GM19035 (cell line): ENCODE results near the gene ANO7.

Experiments
- ATAC-seq: cut with Tn5 transposase; IDR thresholded peaks from one replicate; pipeline ENCODE4 v1.9.1; 2021; ENCODE audit not compliant: unreplicated experiment

Gene ANO7, protein sequence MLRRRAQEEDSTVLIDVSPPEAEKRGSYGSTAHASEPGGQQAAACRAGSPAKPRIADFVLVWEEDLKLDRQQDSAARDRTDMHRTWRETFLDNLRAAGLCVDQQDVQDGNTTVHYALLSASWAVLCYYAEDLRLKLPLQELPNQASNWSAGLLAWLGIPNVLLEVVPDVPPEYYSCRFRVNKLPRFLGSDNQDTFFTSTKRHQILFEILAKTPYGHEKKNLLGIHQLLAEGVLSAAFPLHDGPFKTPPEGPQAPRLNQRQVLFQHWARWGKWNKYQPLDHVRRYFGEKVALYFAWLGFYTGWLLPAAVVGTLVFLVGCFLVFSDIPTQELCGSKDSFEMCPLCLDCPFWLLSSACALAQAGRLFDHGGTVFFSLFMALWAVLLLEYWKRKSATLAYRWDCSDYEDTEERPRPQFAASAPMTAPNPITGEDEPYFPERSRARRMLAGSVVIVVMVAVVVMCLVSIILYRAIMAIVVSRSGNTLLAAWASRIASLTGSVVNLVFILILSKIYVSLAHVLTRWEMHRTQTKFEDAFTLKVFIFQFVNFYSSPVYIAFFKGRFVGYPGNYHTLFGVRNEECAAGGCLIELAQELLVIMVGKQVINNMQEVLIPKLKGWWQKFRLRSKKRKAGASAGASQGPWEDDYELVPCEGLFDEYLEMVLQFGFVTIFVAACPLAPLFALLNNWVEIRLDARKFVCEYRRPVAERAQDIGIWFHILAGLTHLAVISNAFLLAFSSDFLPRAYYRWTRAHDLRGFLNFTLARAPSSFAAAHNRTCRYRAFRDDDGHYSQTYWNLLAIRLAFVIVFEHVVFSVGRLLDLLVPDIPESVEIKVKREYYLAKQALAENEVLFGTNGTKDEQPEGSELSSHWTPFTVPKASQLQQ

DNA sequence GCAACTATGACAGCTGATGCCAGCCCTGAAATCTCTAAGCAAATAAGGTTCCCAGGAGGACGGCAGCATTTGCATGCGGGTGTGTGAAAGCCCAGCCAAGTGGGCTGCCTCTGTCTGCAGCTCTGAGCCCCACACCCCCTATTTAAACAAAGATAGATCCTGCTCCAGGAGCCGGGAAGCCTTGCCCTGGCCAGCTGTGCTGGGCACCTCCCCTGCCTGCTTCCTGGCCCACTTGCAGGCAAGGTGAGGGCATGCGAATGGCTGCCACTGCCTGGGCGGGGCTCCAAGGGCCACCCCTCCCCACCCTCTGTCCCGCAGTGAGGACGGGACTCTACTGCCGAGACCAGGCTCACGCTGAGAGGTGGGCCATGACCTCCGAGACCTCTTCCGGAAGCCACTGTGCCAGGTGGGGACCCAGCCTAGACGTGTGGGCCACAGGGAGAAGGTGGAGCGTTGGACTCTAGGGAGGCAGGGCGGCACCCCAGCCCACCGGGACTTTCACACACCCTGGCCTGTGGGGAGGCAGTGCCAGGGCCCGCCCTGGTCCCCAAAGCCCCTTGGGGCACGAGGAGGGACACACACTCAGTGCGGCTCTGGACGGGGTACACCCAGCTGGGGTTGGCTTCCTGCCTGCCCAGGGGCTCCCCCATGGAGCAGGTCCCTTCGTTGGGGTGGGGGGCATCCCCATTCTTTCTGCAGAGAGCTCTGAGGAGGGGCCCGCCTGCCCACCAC lies at the start of gene ANO7:
Gene ANO7, plus strand, starts transcription at position 317 of the 732 bp plus-strand sequence. CDS start 1,387 bp downstream, outside the sequence.
- no peak for ATAC-seq

DNA sequence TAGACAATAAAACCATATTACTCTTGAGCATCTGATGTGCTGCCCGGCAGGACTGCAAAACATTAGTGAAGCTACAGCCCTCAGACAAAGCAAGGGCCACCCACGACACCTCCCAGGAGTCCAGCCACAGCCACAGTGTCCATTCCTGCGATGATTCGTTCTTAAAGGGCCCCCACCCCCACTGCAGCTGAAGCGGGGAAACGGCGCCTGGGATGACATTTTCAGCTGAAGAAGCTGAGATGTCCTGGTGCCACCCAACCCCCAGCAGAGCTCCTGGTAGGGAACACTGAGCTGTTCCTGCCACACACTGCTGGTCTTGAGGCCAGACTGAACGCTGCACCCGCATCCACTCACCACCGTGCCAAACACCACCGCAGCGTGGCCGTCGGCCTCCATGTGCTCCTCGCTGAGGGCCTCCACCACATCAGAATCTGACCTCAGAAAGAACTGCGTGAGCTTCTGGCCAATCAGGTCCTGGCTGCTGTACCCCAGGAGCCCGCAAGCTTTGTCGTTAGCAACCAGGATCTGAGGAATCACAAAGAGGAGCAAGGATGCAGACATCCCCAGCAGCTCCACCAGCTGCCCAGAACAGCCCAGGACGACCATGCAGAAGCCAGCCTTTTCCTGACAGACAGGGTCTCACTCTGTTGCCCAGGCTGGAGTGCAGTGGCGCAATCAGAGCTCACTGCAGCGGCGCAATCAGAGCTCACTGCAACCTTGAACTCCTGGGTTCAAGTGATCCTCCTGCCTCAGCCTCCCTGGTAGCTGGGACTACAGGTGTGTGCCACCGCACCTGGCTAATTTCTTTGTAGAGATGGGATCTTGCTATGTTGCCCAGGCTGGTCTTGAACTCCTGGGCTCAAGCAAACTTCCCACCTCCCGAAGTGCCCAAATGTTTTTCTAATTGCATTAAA lies 48.7 kb upstream of the ANO7 start:
- no peak for ATAC-seq

DNA sequence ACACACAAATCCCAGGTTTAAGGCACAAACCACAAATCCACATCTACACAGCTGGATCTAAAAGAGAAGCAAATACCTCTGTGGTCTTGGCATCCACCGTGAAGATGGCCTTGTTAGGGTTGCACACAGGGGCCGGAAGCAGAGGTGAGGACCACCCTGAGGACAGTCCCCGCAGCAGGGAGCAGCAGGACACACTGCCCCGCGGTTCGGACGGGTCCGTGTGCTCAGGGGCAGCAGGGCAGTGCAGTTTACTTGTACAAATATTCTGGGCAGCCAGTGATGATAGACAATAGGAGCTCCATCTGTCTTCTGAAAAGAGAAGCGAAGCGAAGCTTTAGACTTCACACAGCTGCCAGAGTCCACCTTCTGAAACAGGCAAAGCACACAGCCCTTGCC lies 48.0 kb upstream of the ANO7 start:
- ATAC-seq, result no peak

DNA sequence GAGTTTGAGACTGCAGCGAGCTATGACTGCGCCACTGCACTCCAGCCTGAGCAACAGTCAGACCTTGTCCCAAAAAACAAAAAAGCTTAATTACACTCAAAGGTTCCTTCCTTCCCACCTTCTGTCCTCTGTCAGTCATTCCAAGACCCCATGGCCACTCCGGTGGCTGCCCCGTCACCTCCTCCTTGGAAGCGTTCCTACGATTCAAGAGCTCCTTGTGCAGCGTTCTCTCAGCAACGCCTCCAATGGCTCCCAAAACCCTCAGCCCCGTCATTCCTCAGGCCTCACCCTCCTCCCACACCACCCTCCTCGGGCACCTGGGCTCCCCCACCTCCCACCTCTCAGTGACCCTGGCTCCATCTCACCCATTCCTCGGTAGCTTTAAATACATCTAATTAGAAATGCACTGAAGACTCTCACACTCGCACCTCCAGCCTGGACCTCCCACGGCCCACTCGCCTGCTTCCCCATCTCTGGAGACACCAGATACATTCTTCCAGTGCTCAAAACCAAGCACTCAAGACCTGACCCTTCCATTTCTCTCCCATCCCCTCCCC lies 47.2 kb upstream of the ANO7 start:
- no peak for ATAC-seq

DNA sequence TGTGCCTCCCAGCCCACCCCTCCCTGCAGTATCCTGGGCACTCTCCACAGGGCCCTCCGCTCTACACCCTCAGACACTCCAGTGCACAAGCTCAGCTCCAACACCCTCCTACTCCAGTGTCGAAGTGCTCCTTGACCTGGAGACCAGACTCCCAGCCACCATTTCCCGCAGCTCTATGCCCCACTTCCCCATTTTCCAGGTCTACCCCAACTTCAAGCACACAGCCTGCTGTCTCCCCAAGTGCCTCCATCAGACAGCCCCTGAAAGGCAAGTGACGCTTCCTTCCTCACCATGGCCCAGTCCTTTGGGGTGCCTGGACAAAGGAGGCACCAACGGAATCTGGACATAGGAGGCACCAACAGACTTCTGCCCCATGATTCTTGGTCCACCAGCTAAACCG lies 46.4 kb upstream of the ANO7 start:
- ATAC-seq, result no peak

DNA sequence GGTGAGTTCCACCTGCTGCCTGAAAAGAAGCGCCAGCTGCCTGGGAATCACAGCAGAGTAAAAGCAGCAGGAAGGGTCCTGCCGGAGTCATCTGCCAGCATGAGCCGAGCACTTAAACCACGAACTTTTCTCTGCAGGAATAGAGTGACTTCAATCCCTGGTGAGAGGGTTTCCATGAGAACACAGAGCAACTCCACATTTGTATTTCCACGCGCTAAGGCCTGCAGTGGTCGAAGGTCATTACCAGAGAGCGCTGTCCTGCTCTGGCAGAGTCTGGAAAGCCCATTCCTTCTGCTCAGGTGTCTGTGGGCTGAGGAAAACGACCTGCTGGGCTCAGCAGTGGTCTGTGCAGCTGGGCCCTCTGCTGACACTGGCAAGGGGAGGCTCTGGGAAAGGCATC lies 45.9 kb upstream of the ANO7 start:
- ATAC-seq, result no peak

DNA sequence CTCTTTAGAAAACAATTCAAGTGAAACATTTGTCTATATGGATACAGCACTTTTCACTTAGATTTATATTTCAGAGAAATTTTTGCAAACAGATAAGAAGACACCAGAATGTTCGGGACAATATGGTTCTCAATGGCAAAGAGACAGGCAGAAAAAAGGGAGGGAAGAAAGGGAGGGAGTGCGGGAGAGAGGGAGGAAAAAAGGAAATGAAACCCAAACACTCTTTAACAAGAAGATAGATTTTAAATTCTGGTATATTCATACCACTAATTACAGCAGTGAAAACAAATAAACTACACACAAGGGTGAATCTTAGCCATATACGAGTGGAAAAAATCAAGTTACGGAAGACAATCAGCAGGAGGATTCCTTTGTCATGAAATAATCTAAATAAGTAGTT lies 42.2 kb upstream of the ANO7 start:
- no peak for ATAC-seq

DNA sequence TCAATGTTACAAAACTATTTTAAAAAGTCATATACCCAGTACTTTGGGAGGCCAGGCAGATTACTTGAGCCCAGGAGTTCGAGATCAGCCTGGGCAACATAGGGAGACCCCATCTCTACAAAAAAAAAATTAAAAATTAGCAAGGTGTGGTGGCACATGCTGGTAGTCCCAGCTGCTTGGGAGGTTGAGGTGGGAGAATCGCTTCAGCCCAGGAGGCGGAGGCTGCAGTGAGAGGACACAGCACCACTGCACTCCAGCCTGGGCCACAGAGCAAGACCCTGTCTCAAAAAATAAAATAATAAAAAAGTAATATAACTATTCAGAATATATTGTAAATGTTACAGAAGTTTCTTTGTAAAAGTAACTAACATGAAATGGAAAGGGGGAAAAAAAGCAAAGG lies 41.1 kb upstream of the ANO7 start:
- no peak for ATAC-seq

DNA sequence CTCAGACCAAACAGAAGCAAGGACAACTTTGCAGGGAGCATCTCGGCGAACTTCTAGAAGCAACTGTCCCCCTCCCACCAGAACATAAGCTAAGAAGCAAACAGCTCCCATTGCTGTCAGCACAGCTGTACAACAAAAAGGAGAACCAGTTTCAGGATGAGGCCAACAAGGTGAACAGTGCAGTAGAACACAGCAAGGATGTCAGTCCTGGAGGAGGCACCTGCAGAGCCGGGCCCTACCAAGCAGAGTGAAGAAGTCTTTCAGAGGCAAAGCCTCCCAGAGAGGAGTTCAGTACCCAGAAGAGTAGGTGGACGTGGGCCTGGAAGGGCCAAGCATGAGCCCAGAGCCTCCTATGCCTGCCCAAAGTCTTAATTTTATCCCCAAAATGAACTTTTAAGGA lies 40.2 kb upstream of the ANO7 start:
- no peak for ATAC-seq

DNA sequence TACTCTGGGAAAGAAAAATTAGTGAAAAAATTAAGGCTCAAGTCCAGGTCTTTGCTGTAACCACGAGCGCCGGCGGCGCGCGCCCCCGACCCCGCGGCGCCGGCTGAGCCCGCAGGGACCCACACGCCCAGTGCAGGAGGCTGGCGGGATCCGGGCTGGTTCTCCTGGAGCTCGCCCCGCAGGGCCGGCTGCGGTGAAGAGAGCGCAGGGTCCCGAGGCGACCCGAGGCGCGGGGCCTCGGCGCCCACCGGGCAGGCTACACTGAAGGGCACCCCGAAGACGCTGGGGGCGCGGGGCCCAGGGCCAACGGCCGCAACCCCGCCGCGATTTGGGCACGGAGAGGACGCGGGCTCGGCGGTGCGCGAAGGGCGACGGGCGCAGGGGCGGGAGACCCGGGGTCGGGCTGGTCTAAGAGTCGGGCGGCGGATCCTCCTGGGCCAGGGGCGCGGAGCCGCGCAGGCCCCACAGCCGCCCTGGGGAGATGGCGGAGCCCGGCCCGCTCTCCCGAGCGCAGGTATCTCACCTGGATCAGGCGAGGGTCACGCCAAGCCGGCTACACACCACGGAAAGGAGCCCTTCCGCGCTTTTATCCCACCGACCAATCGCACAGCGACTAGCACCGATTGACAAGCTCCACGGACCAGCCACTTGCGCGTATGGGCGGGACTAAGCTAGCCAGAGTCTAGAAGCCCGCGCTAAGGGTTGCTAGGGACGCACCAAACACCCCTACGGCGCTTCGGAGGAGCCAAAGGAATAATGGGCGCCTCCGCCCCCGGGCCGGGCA lies 39.4 kb upstream of the ANO7 start, which contains the start of gene PASK:
Gene PASK, minus strand, starts transcription at position 582 of the 784 bp plus-strand sequence. CDS start 6,440 bp downstream, outside the sequence.
- ATAC-seq, result peak; percentile 77

DNA sequence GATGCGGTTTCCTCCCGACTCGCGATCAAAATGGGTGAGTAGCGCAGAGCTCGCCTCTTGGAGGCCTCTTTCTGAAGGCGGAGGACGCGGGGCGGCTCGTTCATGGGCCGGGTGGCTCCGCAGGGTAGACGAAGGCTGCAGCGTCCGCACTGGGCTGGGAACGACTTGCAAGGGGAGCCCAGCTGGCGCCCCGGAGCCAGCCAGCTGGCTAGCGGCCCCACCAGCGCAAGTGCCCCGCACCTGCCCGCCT lies 38.9 kb upstream of the ANO7 start:
- ATAC-seq, result no peak

DNA sequence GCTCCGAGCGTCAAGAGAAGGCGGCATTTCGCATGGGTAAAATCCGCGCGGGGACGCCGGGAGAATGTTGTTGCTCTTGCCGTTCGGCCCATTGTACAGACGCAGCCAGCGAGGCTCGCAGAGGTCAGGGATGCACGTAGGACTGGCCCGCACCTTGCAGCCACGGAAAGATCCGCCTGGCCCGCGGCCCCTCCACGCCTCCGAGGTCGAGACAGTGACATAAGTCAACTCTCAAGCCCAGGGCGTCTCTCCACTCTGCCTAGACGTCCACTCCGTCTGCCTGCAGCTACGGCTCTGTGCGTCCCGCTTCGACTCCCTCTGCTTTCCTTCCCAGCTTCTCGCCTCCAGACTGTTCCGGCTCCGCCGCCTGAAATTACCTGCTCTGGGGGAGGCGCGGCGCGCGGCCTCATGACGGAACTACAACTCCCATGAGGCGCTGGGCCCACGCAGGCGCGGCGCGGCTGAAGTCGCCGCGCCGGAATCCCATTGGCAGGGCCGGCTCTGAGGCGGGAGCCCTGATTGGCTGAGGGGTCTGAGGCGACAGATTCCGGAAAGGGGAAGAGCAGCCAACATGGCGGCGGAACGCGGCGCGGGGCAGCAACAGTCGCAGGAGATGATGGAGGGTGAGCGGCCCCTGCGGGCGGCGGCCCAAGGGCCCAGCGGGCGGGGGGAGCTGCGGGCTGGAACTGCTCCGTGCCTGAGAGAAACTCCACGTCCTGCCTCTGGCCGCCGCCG lies 38.4 kb upstream of the ANO7 start, which contains the start of gene PPP1R7:
Gene PPP1R7, plus strand, starts transcription at position 543 of the 735 bp plus-strand sequence. Its CDS starts 29 bp downstream, at position 572.
- peak; percentile 76 for ATAC-seq

DNA sequence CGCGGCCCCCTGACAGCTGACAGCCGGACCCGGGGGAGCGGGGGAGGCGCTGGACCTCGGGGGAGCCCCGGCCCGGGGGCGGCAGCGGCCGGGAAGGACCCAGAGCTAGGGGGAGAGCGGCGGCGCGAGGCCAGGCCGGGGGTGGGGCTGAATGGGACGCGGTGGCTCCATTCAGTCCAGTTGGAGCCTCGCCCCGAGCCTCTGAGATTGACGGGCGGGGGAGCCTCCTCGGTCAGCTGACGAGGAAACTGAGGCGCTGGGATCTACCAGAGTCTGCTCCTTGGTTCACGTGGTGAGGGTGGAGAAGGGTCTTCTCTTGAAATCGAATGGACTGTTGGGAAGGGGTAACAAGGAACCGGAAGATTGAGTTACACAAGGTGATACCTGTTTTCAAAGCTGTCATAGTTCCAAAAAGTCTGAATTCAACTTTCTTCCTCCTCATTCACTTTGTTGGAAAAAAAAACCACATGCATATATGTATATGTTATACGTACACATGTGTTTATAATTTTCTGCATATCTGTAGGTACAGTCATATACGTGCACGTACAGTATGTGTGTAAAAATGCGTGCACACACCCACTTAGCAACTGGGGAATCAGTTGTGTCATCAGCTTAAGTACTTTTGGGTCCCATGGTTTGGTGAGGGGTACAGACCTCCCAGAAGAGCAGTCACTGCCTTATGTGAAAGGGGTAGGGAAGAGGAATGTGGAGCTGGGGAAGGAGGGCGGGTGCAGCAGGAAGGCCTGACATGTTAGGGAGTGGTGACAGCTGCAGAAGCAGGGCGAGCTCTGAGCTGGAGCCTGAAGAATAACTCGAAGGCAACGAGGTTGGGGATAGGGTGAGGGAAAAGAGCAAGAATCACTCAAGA lies 37.6 kb upstream of the ANO7 start:
- ATAC-seq, result peak; percentile 17

DNA sequence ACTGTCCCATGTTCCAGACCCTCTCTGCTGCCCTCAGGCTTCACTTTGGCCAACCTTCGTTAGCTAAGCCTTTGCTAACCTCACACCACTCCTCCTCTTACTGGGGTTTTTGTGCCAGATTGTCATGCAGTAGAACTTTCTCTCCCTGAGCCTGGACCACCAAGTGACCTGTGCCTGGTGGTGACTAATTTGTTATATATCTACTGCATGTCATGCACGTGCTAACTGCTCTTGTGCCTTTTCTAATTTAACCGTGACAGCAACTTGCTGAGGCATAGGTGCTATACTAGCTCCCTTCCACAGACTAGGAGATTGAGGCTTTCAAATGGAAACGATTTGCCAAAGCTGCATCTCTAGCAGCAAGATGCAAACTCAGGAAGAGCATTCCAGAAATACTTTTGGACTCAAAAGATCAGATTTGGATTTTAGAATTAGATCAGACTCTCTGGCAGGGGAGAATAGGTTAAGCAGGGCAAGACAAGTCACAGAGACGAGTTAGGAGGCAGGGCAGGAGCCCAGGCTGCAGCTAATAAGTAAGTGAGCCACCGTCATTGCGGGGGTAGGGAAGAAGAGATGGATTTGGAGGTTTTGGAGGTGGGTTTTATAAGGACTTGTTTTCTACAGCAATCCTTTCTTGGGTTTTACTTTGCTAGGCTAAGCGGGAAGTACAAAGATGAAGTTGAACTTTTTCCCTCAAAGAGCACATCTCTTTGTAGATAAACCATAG lies 36.4 kb upstream of the ANO7 start:
- ATAC-seq, result no peak

DNA sequence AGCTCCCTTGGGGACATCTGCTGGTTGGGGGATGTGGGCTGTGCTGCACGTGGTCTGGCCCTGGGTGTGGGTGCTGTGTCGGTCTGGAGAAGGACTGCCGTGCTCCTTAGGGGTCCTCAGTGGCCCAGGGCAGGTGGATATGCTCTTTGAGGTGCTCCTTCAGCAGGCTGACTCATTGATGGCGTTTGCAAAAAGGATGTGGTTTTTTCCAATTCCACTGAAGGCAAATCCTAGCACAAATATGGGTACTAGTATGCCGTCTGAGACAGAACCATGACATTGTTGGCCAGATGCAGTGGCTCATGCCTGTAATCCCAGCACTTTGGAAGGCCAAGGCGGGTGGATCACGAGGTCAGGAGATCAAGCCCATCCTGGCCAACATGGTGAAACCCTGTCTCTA lies 34.9 kb upstream of the ANO7 start:
- ATAC-seq, result no peak

DNA sequence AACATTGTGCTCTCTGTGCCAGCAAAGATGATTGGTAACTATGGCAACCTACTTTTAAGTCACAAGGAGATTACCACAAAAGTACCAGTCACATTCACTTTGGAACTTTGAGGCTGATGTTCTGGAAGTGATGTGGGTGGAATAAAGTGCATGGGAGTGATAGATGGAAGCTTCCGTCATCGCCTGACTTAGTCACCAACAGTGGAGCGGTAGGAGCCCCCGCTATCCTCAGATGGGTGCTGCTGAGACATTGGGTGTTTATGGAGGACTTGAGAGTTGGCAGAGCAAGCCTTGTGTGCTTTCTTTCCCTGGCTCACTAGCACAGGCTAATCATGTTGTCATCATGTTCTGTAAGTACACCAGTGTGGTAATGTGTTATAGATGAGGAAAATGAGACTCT lies 33.6 kb upstream of the ANO7 start:
- no peak for ATAC-seq

DNA sequence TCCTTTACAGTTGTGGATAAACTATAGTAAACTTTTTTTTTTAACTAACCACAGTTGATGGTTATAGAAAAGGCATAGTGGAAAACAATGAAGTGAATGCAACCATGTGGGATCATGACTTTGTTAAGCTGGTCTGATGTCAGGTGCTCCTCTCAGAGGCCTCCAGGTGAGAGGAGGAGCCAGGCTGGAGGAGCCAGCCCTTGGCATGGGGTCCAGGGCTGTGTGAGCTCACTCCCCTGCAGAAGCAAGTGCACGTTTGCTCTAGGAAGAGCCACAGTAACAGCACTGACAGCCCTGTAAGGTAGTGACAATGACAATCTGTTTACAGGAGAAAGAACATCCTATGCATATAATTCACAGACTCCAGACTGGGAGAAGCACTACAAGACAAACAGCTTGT lies 32.5 kb upstream of the ANO7 start:
- no peak for ATAC-seq
